Upper lobe of left lung (tissue), 6 donors: ENCODE measurements around the gene DYRK1A. TPM values are rescaled to one million over a fixed set of nuclear protein-coding genes. Genes with fewer than 3 reads are reported as not detected.

Source experiments
- ATAC-seq, 2 donors: fragments of 200-7000 bp; cut with Tn5 transposase; one replicate each; pipeline ENCODE4 v1.9.1; 2022; ENCODE audit warnings: mild to moderate bottlenecking in 2 of 2, moderate library complexity in 2 of 2; ENCODE audit not compliant: low FRiP score in 2 of 2
- DNase-seq, 2 donors: peaks; one replicate each; pipeline ENCODE4 v3.0.0-alpha.2; 2019 to 2020
- H3K27ac ChIP-seq, 4 donors: fragments of 200-600 bp; sonication (generic); one replicate each; pipeline ENCODE4 v1.5.1; 2016 to 2019
- H3K27me3 ChIP-seq, 4 donors: fragments of 200-600 bp; sonication (generic); one replicate each; pipeline ENCODE4 v1.5.1; 2017 to 2019
- H3K36me3 ChIP-seq, 4 donors: fragments of 200-600 bp; sonication (generic); one replicate each; pipeline ENCODE4 v1.5.1; 2016 to 2019
- H3K4me1 ChIP-seq, 4 donors: fragments of 200-600 bp; sonication (generic); one replicate each; pipeline ENCODE4 v1.5.1; 2018 to 2019
- H3K4me3 ChIP-seq, 4 donors: fragments of 200-600 bp; sonication (generic); one replicate each; pipeline ENCODE4 v1.5.1; 2017 to 2019; ENCODE audit warnings: mild to moderate bottlenecking in 2 of 4, moderate library complexity in 1 of 4
- H3K9me3 ChIP-seq, 4 donors: fragments of 200-600 bp; sonication (generic); one replicate each; pipeline ENCODE4 v1.5.1; 2018 to 2019
- CTCF ChIP-seq, 6 experiments: fragments of 450-650 bp in 4 of 6; fragments of 200-600 bp in 2 of 6; sonication (generic) in 2 of 6; IDR thresholded peaks; one replicate each; pipeline ENCODE4 v1.5.1; 2016 to 2019; ENCODE audit warnings: antibody characterized with exemption in 6 of 6
- EP300 ChIP-seq, 4 donors: sonication (generic); formaldehyde crosslinking; IDR thresholded peaks; one replicate each; pipeline ENCODE4 v1.5.1; 2017; ENCODE audit warnings: antibody characterized with exemption in 4 of 4, control low read depth in 2 of 4
- POLR2A ChIP-seq, 4 donors: fragments of 450-650 bp; IDR thresholded peaks; one replicate each; pipeline ENCODE4 v1.5.1; 2016 to 2017; ENCODE audit warnings: antibody characterized with exemption in 4 of 4, mild to moderate bottlenecking in 2 of 4
- POLR2AphosphoS5 ChIP-seq, 2 donors: sonication (generic); formaldehyde crosslinking; IDR thresholded peaks; one replicate each; pipeline ENCODE4 v1.5.1; 2017; ENCODE audit warnings: antibody characterized with exemption in 2 of 2
- WGBS, 2 donors: methylation state at CpG; one replicate each; pipeline ENCODE4 v1.1.5; 2017 to 2018; 5-methylcytosine and 5-hydroxymethylcytosine counted together
- total RNA-seq, 6 donors: library from RNA; depleted of rRNA in 4 of 6; stranded (reverse); fragments of >200 nt in 4 of 6; gene quantifications; one replicate each; pipeline versions ENCODE4 v1.1.0 to v1.2.1, GENCODE V29; 2016 to 2021
- donor health status: DM: no; HTN: no; CAD: no; lungs with moderate emphysema.
- donor health status: DM: no; HTN: yes; CAD: no; lungs with severe emphysema.

The DYRK1A gene
- total RNA-seq, 6 donors from 2014 or later = 64.1 to 116 (median 83.2) TPM

GRCh38 chr21:37363936-37364335 lies 2.6 kb upstream of the DYRK1A start:
- H3K4me3 ChIP-seq = no peak overlapping the region
- 100% methylated on average over 1 of the region's 1 CpG for WGBS, 2 donors
- no peak overlapping the region for H3K27ac ChIP-seq
- H3K27me3 ChIP-seq = no peaks in the 10 kb centered on the region
- no peaks in the 10 kb centered on the region for H3K36me3 ChIP-seq
- no peaks in the 10 kb centered on the region for H3K9me3 ChIP-seq
- H3K4me1 ChIP-seq = peaks cover 8 to 19% (median 13%) of the 10 kb centered on the region in 4 donors
- TF ChIP-seq POLR2A (IDR thresholded peaks at IDR 0.05) (no peak), CTCF (IDR thresholded peaks at IDR 0.05) (no peak), EP300 (IDR thresholded peaks at IDR 0.05) (no peak), POLR2AphosphoS5 (IDR thresholded peaks at IDR 0.05) (no peak)
- DNase-seq (no peak), ATAC-seq (no peak)

DNA sequence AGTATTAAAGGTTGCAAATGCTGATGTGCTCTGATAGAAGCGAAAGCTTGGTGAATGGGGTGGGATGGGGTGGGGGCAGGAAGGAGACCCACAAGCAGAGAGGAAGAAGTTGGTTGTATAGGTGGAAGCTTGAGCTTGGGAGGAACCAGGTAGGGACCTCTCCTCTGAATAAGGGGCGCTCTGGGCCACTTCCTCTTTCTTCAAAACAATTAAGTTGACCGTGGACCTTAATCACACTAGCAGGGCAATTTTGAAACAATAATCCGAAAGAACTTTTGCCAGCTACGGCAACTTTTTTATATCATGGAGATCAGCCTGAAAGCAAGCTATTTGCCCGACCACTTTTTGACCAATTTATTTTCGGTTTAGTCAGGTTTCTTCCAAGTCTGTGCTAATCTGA lies 1.9 kb upstream of the DYRK1A start:
- Histone ChIP-seq H3K27me3 (no peaks in the 10 kb centered on the region), H3K9me3 (no peaks in the 10 kb centered on the region), H3K36me3 (no peaks in the 10 kb centered on the region), H3K27ac (peak overlapping the region; percentile 99 to 100 (median 100)), H3K4me3 (peak overlapping the region in 3 of 4 donors; percentile 74 to 90 (median 76)), H3K4me1 (peaks cover 16 to 24% (median 20%) of the 10 kb centered on the region in 4 donors)
- WGBS, 2 donors = 31 to 38% methylated on average over 7 of the region's 7 CpGs
- DNase-seq = no peak
- no peak for ATAC-seq
- TF ChIP-seq CTCF (IDR thresholded peaks at IDR 0.05) (no peak), POLR2AphosphoS5 (IDR thresholded peaks at IDR 0.05) (no peak), EP300 (IDR thresholded peaks at IDR 0.05) (no peak)

DNA sequence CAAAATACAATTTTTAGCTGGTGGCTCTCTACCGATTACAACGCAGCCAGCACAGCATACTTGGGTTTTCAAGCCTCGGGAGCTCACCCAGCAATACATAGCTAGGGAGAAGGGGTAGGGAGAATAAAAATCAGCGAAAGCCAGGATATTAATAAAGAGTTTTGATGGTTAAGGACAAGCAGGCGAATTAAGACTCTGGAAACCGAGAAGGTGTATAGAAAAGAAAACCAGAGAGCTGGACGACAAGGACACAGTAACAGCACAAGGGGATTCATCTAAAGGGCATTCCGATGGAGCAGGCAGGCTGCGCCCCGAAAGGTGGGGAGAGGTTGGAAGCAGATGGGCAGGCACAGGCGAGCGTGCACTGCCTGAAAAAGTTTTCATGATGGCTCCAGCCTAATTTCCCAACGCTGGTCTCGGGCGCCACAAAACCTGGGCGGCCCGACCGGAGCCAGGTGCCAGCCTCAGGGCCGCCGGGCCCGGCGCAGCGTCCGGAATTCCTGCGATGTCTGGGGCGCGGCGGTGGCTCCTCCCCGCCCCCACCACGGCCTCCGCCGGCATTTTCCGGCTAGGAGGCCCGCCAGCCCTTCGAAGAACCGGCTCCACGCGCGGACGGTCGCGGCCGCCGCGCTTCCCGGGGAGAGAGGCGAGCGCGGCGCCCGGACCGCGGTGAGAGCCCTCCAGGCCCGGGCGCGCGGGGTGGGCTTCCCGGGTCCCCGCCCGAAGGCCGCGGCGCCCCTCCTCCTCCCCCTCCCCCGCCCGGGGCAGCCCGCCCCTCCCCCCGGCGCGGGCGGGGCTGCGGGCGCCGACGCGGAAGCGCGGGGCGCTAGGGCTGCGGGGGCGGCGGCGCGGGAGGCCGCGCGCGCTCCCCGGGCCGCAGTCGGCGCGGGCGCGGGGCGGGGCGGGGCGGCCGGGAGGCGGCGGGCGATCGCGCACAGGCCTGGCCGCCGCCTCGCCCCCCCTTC lies 774 bp upstream of the DYRK1A start:
- peak overlapping the region; percentile 59 to 90 (median 75) for H3K4me3 ChIP-seq
- H3K27ac ChIP-seq = peak overlapping the region; percentile 99 to 100 (median 100)
- peak; percentile 60 to 66 for ATAC-seq
- TF ChIP-seq CTCF (IDR thresholded peaks at IDR 0.05) (peak in 1 of 6 experiments; percentile 11), POLR2A (IDR thresholded peaks at IDR 0.05) (peak in 3 of 4 donors; percentile 53 to 85 (median 82)), EP300 (IDR thresholded peaks at IDR 0.05) (no peak), POLR2AphosphoS5 (IDR thresholded peaks at IDR 0.05) (peak; percentile 53 to 66)
- no peaks in the 10 kb centered on the region for H3K9me3 ChIP-seq
- H3K4me1 ChIP-seq = peaks cover 22 to 33% (median 30%) of the 10 kb centered on the region in 4 donors
- whole genome bisulfite sequencing, 2 donors = 1 to 2% methylated on average over 12 to 18 of the region's 106 CpGs
- H3K36me3 ChIP-seq = no peaks in the 10 kb centered on the region
- no peaks in the 10 kb centered on the region for H3K27me3 ChIP-seq
- DNase-seq = peak; percentile 59 to 95

DNA sequence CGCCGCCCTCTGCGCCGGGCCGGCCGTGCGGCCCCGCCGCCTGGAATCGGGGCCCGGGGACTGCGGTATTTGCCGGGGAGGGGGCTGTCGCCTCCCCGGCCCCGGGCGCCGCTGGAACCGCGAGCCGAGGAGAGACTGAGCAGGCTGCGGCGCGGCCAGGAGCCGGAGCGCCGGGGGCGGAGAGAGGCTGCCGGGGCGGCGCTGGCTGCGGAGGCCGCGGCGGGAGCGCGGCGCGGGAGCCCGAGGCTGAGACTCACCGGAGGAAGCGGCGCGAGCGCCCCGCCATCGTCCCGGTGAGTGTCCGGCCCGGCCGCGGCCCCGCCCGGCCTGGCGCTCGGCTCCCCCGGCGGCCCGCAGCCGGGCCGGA lies 746 bp downstream of the DYRK1A start:
- Histone ChIP-seq H3K36me3 (no peaks in the 10 kb centered on the region), H3K27ac (peak overlapping the region; percentile 99 to 100 (median 100)), H3K4me3 (peak overlapping the region; percentile 74 to 90 (median 78)), H3K9me3 (no peaks in the 10 kb centered on the region), H3K4me1 (peaks cover 33 to 48% (median 42%) of the 10 kb centered on the region in 4 donors), H3K27me3 (no peaks in the 10 kb centered on the region)
- DNase-seq = peak in 1 of 2 donors; percentile 92
- no peak for ATAC-seq
- WGBS, 2 donors = 0% methylated on average over 20 of the region's 61 CpGs; no CpG with 5 or more reads in 1 of the 2 donors
- TF ChIP-seq POLR2A (IDR thresholded peaks at IDR 0.05) (no peak), EP300 (IDR thresholded peaks at IDR 0.05) (no peak), CTCF (IDR thresholded peaks at IDR 0.05) (no peak), POLR2AphosphoS5 (IDR thresholded peaks at IDR 0.05) (no peak)
